Mesenchymal stem cell (in vitro differentiated cells and primary cell): ENCODE results near the gene NPAS3.

Source experiments
- DNase-seq: peaks from one replicate; pipeline ENCODE4 v3.0.0-alpha.2; 2013
- H2AFZ ChIP-seq: one replicate; pipeline ENCODE4 v1.6.1; 2013; ENCODE audit warnings: low read depth, mild to moderate bottlenecking, control low read depth, inconsistent platforms, low read length, moderate library complexity
- H2AK5ac ChIP-seq: 2 replicates; pipeline ENCODE4 v1.6.1; 2013; ENCODE audit warnings: low read length, moderate library complexity, mild to moderate bottlenecking, inconsistent platforms; ENCODE audit not compliant: severe bottlenecking
- H2BK120ac ChIP-seq: one replicate; pipeline ENCODE4 v1.6.1; 2013; ENCODE audit warnings: low read depth, mild to moderate bottlenecking, inconsistent platforms, low read length, moderate library complexity
- H2BK12ac ChIP-seq, 2 experiments: one replicate each; pipeline ENCODE4 v1.6.1; 2013; ENCODE audit warnings: inconsistent platforms in 2 of 2, low read length in 2 of 2, mild to moderate bottlenecking in 2 of 2, moderate library complexity in 2 of 2, control low read depth in 1 of 2
- H2BK15ac ChIP-seq: one replicate; pipeline ENCODE4 v1.6.1; 2013; ENCODE audit warnings: mild to moderate bottlenecking, low read depth, inconsistent platforms; ENCODE audit not compliant: poor library complexity, severe bottlenecking
- H2BK5ac ChIP-seq: 2 replicates; pipeline ENCODE4 v1.6.1; 2013; ENCODE audit warnings: low read depth, mild to moderate bottlenecking, low read length, control low read depth, inconsistent platforms; ENCODE audit not compliant: poor library complexity, severe bottlenecking
- H3K14ac ChIP-seq, 2 experiments: one replicate each; pipeline ENCODE4 v1.6.1; 2013; ENCODE audit warnings: inconsistent platforms in 2 of 2, low read length in 2 of 2, control low read depth in 1 of 2, mild to moderate bottlenecking in 1 of 2, moderate library complexity in 1 of 2
- H3K18ac ChIP-seq, 2 experiments: one replicate each; pipeline ENCODE4 v1.6.1; 2013; ENCODE audit warnings: inconsistent platforms in 2 of 2, low read length in 2 of 2, control low read depth in 1 of 2, low read depth in 1 of 2, mild to moderate bottlenecking in 1 of 2
- H3K23ac ChIP-seq, 2 experiments: one replicate each; pipeline ENCODE4 v1.6.1; 2013; ENCODE audit warnings: inconsistent platforms in 2 of 2, low read length in 2 of 2, mild to moderate bottlenecking in 2 of 2, moderate library complexity in 2 of 2, control low read depth in 1 of 2
- H3K27ac ChIP-seq: 2 replicates; pipeline ENCODE4 v1.5.1; 2013; ENCODE audit warnings: mild to moderate bottlenecking, moderate library complexity, low read length, control low read depth, inconsistent platforms; ENCODE audit not compliant: poor library complexity, severe bottlenecking
- H3K27me3 ChIP-seq, 2 experiments: 2 replicates each; pipeline versions ENCODE4 v1.6.1 to v1.7.0; 2013; ENCODE audit warnings: low read length in 2 of 2, mild to moderate bottlenecking in 2 of 2, moderate library complexity in 2 of 2, control low read depth in 1 of 2, inconsistent platforms in 1 of 2; ENCODE audit not compliant: control insufficient read depth in 1 of 2, insufficient read depth in 1 of 2
- H3K36me3 ChIP-seq, 2 experiments: 2 replicates each; pipeline versions ENCODE4 v1.6.1 to v1.7.0; 2013; ENCODE audit warnings: low read length in 2 of 2, control low read depth in 1 of 2, inconsistent platforms in 1 of 2, low read depth in 1 of 2, mild to moderate bottlenecking in 1 of 2; ENCODE audit not compliant: insufficient read depth in 2 of 2, control insufficient read depth in 1 of 2
- H3K4ac ChIP-seq, 2 experiments: one replicate each; pipeline ENCODE4 v1.6.1; 2013; ENCODE audit warnings: inconsistent platforms in 2 of 2, low read length in 2 of 2, mild to moderate bottlenecking in 2 of 2, moderate library complexity in 2 of 2, control low read depth in 1 of 2, low read depth in 1 of 2
- H3K4me1 ChIP-seq: 2 replicates; pipeline ENCODE4 v1.6.1; 2013; ENCODE audit warnings: low read depth, low read length, control low read depth; ENCODE audit not compliant: control insufficient read depth, insufficient read depth
- H3K4me2 ChIP-seq: 2 replicates; pipeline ENCODE4 v1.6.1; 2013; ENCODE audit warnings: low read length, mild to moderate bottlenecking, inconsistent platforms; ENCODE audit not compliant: poor library complexity, severe bottlenecking
- H3K4me3 ChIP-seq, 2 experiments: 2 replicates each; pipeline versions ENCODE4 v1.5.1 to v1.7.0; 2013; ENCODE audit warnings: low read length in 2 of 2, mild to moderate bottlenecking in 2 of 2, control low read depth in 1 of 2, low read depth in 1 of 2; ENCODE audit not compliant: insufficient read depth in 1 of 2
- H3K79me1 ChIP-seq: replicated peaks from 2 replicates; pipeline ENCODE4 v1.6.1; 2013; ENCODE audit warnings: mild to moderate bottlenecking, control low read depth, low read length, inconsistent platforms; ENCODE audit not compliant: poor library complexity, severe bottlenecking
- H3K9ac ChIP-seq: 2 replicates; pipeline ENCODE4 v1.7.0; 2013; ENCODE audit warnings: mild to moderate bottlenecking, low read length, moderate library complexity
- H3K9me3 ChIP-seq: 2 replicates; pipeline ENCODE4 v1.7.0; 2013; ENCODE audit warnings: mild to moderate bottlenecking, low read length; ENCODE audit not compliant: control insufficient read depth
- H4K8ac ChIP-seq: one replicate; pipeline ENCODE4 v1.6.1; 2013; ENCODE audit warnings: inconsistent platforms, mild to moderate bottlenecking, low read length, moderate library complexity
- H4K91ac ChIP-seq: one replicate; pipeline ENCODE4 v1.6.1; 2013; ENCODE audit warnings: mild to moderate bottlenecking, low read length, inconsistent platforms
- WGBS: methylation state at CpG from one replicate; pipeline ENCODE4 v1.1.7; 2013; ENCODE audit warnings: mixed read lengths; 5-methylcytosine and 5-hydroxymethylcytosine counted together

Gene NPAS3

GRCh38 chr14:33467971-33468370, 529.3 kb downstream of the NPAS3 start:
- Histone ChIP-seq H3K18ac (no peak overlapping the region), H2BK120ac (no peak overlapping the region), H3K9ac (no peak overlapping the region), H4K91ac (no peak overlapping the region), H3K79me1 (no peaks in the 10 kb centered on the region), H3K4me3 (no peak overlapping the region), H2BK12ac (no peak overlapping the region), H3K4me2 (no peak overlapping the region), H3K23ac (no peak overlapping the region), H3K4me1 (peaks cover 3% of the 10 kb centered on the region), H3K4ac (no peak overlapping the region), H3K27me3 (no peaks in the 10 kb centered on the region), H2BK15ac (no peak overlapping the region), H3K27ac (no peak overlapping the region), H3K14ac (no peak overlapping the region), H2AK5ac (no peak overlapping the region), H2BK5ac (no peak overlapping the region), H3K9me3 (no peaks in the 10 kb centered on the region), H3K36me3 (no peaks in the 10 kb centered on the region), H2AFZ (no peak overlapping the region), H4K8ac (no peak overlapping the region)
- WGBS: 100% methylated on average over 1 of the region's 4 CpGs
- DNase-seq: no peak

GRCh38 chr14:33469898-33470297, 531.2 kb downstream of the NPAS3 start:
- Histone ChIP-seq H3K9ac (no peak overlapping the region), H3K23ac (no peak overlapping the region), H3K4me3 (no peak overlapping the region), H3K4me2 (no peak overlapping the region), H3K9me3 (no peaks in the 10 kb centered on the region), H2AK5ac (no peak overlapping the region), H3K79me1 (no peaks in the 10 kb centered on the region), H2AFZ (no peak overlapping the region), H2BK5ac (no peak overlapping the region), H3K27me3 (no peaks in the 10 kb centered on the region), H3K36me3 (no peaks in the 10 kb centered on the region), H3K4ac (no peak overlapping the region), H2BK15ac (no peak overlapping the region), H2BK12ac (no peak overlapping the region), H2BK120ac (no peak overlapping the region), H3K27ac (no peak overlapping the region), H3K18ac (no peak overlapping the region), H4K8ac (no peak overlapping the region), H3K14ac (no peak overlapping the region), H4K91ac (no peak overlapping the region), H3K4me1 (peaks cover 3% of the 10 kb centered on the region)
- DNase-seq: no peak
- 69% methylated on average over 1 of the region's 1 CpG for WGBS

GRCh38 chr14:33471776-33472175, 533.1 kb downstream of the NPAS3 start:
- Histone ChIP-seq H3K27me3 (no peaks in the 10 kb centered on the region), H2BK5ac (no peak overlapping the region)
- WGBS: 98% methylated on average over 6 of the region's 6 CpGs

GRCh38 chr14:33475623-33476022, 536.9 kb downstream of the NPAS3 start:
- no peaks in the 10 kb centered on the region for H3K79me1 ChIP-seq
- H3K9me3 ChIP-seq: no peaks in the 10 kb centered on the region
- no peak overlapping the region for H4K91ac ChIP-seq
- H3K4me1 ChIP-seq: no peaks in the 10 kb centered on the region
- no peak overlapping the region for H2AFZ ChIP-seq
- peak; percentile 69 for DNase-seq
- no peak overlapping the region for H3K14ac ChIP-seq
- no peak overlapping the region for H2BK5ac ChIP-seq
- 26% methylated on average over 4 of the region's 4 CpGs for WGBS
- H3K4me2 ChIP-seq: no peak overlapping the region
- H3K36me3 ChIP-seq: no peaks in the 10 kb centered on the region
- peak overlapping the region in 1 of 2 experiments; percentile 71 for H2BK12ac ChIP-seq
- H3K27ac ChIP-seq: no peak overlapping the region
- no peak overlapping the region for H3K4ac ChIP-seq
- no peaks in the 10 kb centered on the region for H3K27me3 ChIP-seq
- no peak overlapping the region for H2BK15ac ChIP-seq
- H3K18ac ChIP-seq: peak overlapping the region in 1 of 2 experiments; percentile 14
- no peak overlapping the region for H2AK5ac ChIP-seq
- H3K23ac ChIP-seq: no peak overlapping the region
- no peak overlapping the region for H2BK120ac ChIP-seq
- no peak overlapping the region for H3K4me3 ChIP-seq
- no peak overlapping the region for H3K9ac ChIP-seq
- H4K8ac ChIP-seq: peak overlapping the region; percentile 46

More at GRCh38 chr14:33471776-33472175, 533.1 kb downstream of the NPAS3 start:
- Histone ChIP-seq H2BK12ac (no peak overlapping the region), H2AFZ (no peak overlapping the region), H3K9me3 (no peaks in the 10 kb centered on the region), H3K9ac (no peak overlapping the region), H3K4ac (no peak overlapping the region), H3K23ac (no peak overlapping the region), H2BK15ac (no peak overlapping the region), H3K36me3 (no peaks in the 10 kb centered on the region), H4K8ac (no peak overlapping the region), H3K14ac (no peak overlapping the region), H3K79me1 (no peaks in the 10 kb centered on the region), H3K27ac (no peak overlapping the region), H3K4me1 (no peaks in the 10 kb centered on the region), H4K91ac (no peak overlapping the region), H2BK120ac (no peak overlapping the region), H3K4me3 (no peak overlapping the region), H2AK5ac (no peak overlapping the region), H3K4me2 (no peak overlapping the region), H3K18ac (no peak overlapping the region)
- DNase-seq: no peak
